ENCODE results near the gene WDFY3.

Gene WDFY3

DNA sequence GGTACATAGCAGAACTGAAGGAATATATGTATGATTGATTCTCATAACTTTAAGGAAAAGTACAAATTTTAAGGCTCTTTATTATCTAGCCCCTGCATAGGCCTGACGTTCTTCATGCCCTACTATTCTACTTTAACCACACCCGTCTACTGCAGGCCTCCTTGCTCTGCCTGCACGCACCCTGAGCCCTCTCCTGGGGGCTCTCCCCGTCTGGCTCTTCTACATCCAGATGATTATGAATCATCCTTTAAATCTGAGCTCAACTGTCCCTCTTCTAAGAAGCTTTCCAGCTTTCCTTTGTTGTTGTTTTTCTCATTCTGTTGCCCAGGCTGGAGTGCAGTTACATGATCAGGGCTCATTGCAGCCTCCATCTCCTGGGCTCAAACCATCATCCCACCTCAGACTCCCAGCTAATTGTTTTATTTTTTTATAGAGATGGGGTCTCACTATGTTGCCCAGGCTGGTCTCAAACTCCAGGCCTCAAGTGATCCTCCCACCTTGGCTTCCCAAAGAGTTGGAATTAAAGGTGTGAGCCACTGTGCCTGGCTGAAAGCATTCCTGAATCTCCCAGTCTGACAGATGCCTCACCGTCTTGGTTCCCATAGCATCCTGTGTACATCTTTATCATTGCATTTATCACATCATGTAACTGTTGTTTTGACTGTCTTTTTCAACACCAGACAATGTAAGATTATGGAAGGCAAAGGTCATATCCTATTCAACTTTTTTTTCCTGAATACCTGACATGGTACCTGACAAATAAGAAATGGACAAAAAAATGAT lies 89.2 kb downstream of the WDFY3 start:
- H4K5ac ChIP-seq (ENCODE audit: low read length), result no peak overlapping the region
- DNase-seq, result peak; percentile 53
- H2BK15ac ChIP-seq (replicated peaks; ENCODE audit: low read depth), result no peak overlapping the region
- no peak overlapping the region for H3K4ac ChIP-seq (ENCODE audit: low read depth, low read length)
- H3K36me3 ChIP-seq (ENCODE audit: control insufficient read depth, insufficient read depth, low read length), result no peaks in the 10 kb centered on the region
- H3K27me3 ChIP-seq (ENCODE audit: insufficient read depth, low read length, poor library complexity), result no peaks in the 10 kb centered on the region
- no peak overlapping the region for H3K23ac ChIP-seq (ENCODE audit: low read length)
- H3K4me1 ChIP-seq (ENCODE audit: control insufficient read depth, low read depth, low read length), result peaks cover 2% of the 10 kb centered on the region
- H3K4me3 ChIP-seq (ENCODE audit: low read length), result no peak overlapping the region
- H3K79me1 ChIP-seq (ENCODE audit: low read length), result peaks cover 3% of the 10 kb centered on the region
- H2BK120ac ChIP-seq (ENCODE audit: low read depth, low read length), result no peak overlapping the region
- no peak overlapping the region for H3K4me2 ChIP-seq (ENCODE audit: low read length)
- no peak overlapping the region for H3K27ac ChIP-seq (ENCODE audit: low read depth, low read length)
- no CpG with 5 or more reads among the region's 5 CpGs for WGBS (ENCODE audit: extremely low coverage, insufficient coverage, low lambda C conversion rate)
- H3K56ac ChIP-seq (ENCODE audit: low read length), result no peak overlapping the region
- peaks cover 3% of the 10 kb centered on the region for H3K79me2 ChIP-seq (ENCODE audit: control insufficient read depth, insufficient read depth, low read length)
- H3K18ac ChIP-seq (ENCODE audit: low read length), result no peak overlapping the region
- H2BK5ac ChIP-seq (ENCODE audit: low read length), result no peak overlapping the region
- H4K8ac ChIP-seq (ENCODE audit: low read depth, low read length), result no peak overlapping the region
- no peak overlapping the region for H3K9ac ChIP-seq (ENCODE audit: low read length)
- no peak overlapping the region for H2AK5ac ChIP-seq (ENCODE audit: low read length)

DNA sequence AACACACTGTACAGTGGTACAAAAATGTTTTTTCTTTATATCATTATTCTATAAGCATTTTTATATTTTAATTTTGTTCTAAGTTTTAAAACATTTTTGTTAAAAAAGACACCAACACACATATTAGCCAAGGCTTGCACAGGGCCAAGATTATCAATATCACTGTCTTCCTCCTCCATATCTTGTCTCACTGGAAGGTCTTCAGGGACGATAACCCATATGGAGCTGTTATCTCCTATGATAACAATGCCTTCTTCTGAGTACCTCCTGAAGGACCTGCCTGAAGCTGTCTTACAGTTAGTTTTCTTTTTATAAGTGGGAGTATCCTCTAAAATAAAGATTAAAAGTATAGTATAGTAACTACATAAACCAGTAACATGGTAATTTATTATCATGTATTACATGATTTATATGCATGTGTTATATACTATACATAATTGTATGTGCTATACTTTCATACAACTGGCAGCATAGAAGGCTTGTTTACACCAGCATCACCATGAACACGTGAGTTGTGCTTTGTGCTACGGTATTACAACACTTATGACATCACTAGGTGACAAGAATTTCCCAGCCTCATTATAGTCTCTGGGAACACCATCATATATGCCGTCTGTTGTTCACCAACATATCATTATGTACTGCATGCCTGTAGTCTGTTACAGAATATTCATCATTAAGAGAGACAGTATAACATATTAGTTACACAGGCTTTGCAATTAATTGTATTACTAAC lies 90.7 kb downstream of the WDFY3 start:
- peak; percentile 66 for DNase-seq
- no CpG with 5 or more reads among the region's 4 CpGs for WGBS (ENCODE audit: extremely low coverage, insufficient coverage, low lambda C conversion rate)
- peaks cover 3% of the 10 kb centered on the region for H3K79me1 ChIP-seq (ENCODE audit: low read length)

GRCh38 chr4:84874619-84875018 lies 91.9 kb downstream of the WDFY3 start:
- no peak overlapping the region for H3K27ac ChIP-seq (ENCODE audit: low read depth, low read length)
- H3K9ac ChIP-seq (ENCODE audit: low read length), result no peak overlapping the region
- no peak overlapping the region for H3K4ac ChIP-seq (ENCODE audit: low read depth, low read length)
- H4K5ac ChIP-seq (ENCODE audit: low read length), result no peak overlapping the region
- no peak overlapping the region for H3K56ac ChIP-seq (ENCODE audit: low read length)
- no peak overlapping the region for H2BK15ac ChIP-seq (replicated peaks; ENCODE audit: low read depth)
- H3K79me1 ChIP-seq (ENCODE audit: low read length), result peaks cover 3% of the 10 kb centered on the region
- no peak overlapping the region for H2BK120ac ChIP-seq (ENCODE audit: low read depth, low read length)
- H4K8ac ChIP-seq (ENCODE audit: low read depth, low read length), result no peak overlapping the region
- H2BK5ac ChIP-seq (ENCODE audit: low read length), result no peak overlapping the region
- no peak overlapping the region for H3K4me3 ChIP-seq (ENCODE audit: low read length)
- H3K79me2 ChIP-seq (ENCODE audit: control insufficient read depth, insufficient read depth, low read length), result peaks cover 3% of the 10 kb centered on the region
- no peaks in the 10 kb centered on the region for H3K27me3 ChIP-seq (ENCODE audit: insufficient read depth, low read length, poor library complexity)
- H3K18ac ChIP-seq (ENCODE audit: low read length), result no peak overlapping the region
- no peak overlapping the region for H3K23ac ChIP-seq (ENCODE audit: low read length)
- H2AK5ac ChIP-seq (ENCODE audit: low read length), result no peak overlapping the region
- H3K4me1 ChIP-seq (ENCODE audit: control insufficient read depth, low read depth, low read length), result peaks cover 8% of the 10 kb centered on the region
- DNase-seq, result no peak
- H3K36me3 ChIP-seq (ENCODE audit: control insufficient read depth, insufficient read depth, low read length), result no peaks in the 10 kb centered on the region
- no CpG with 5 or more reads among the region's 3 CpGs for WGBS (ENCODE audit: extremely low coverage, insufficient coverage, low lambda C conversion rate)
- no peak overlapping the region for H3K4me2 ChIP-seq (ENCODE audit: low read length)

More for the DNA sequence above, 90.7 kb downstream of the WDFY3 start:
- no peak overlapping the region for H2BK5ac ChIP-seq (ENCODE audit: low read length)
- H3K9ac ChIP-seq (ENCODE audit: low read length), result no peak overlapping the region
- no peak overlapping the region for H3K4me2 ChIP-seq (ENCODE audit: low read length)
- H3K4me1 ChIP-seq (ENCODE audit: control insufficient read depth, low read depth, low read length), result peaks cover 9% of the 10 kb centered on the region
- no peaks in the 10 kb centered on the region for H3K27me3 ChIP-seq (ENCODE audit: insufficient read depth, low read length, poor library complexity)
- H3K56ac ChIP-seq (ENCODE audit: low read length), result no peak overlapping the region
- H3K4ac ChIP-seq (ENCODE audit: low read depth, low read length), result no peak overlapping the region
- no peak overlapping the region for H4K5ac ChIP-seq (ENCODE audit: low read length)
- H3K79me2 ChIP-seq (ENCODE audit: control insufficient read depth, insufficient read depth, low read length), result peaks cover 3% of the 10 kb centered on the region
- H3K4me3 ChIP-seq (ENCODE audit: low read length), result no peak overlapping the region
- H2BK120ac ChIP-seq (ENCODE audit: low read depth, low read length), result no peak overlapping the region
- H3K36me3 ChIP-seq (ENCODE audit: control insufficient read depth, insufficient read depth, low read length), result no peaks in the 10 kb centered on the region
- no peak overlapping the region for H4K8ac ChIP-seq (ENCODE audit: low read depth, low read length)
- H2AK5ac ChIP-seq (ENCODE audit: low read length), result no peak overlapping the region
- H3K27ac ChIP-seq (ENCODE audit: low read depth, low read length), result no peak overlapping the region
- no peak overlapping the region for H3K23ac ChIP-seq (ENCODE audit: low read length)
- no peak overlapping the region for H3K18ac ChIP-seq (ENCODE audit: low read length)
- H2BK15ac ChIP-seq (replicated peaks; ENCODE audit: low read depth), result no peak overlapping the region

GRCh38 chr4:84870398-84871163 lies 95.9 kb downstream of the WDFY3 start:
- peak overlapping the region; percentile 81 for H3K4ac ChIP-seq (ENCODE audit: low read depth, low read length)
- H3K79me1 ChIP-seq (ENCODE audit: low read length), result peaks cover 6% of the 10 kb centered on the region
- no peak overlapping the region for H2BK15ac ChIP-seq (replicated peaks; ENCODE audit: low read depth)
- H3K27ac ChIP-seq (ENCODE audit: low read depth, low read length), result peak overlapping the region; percentile 82
- peak; percentile 99 for DNase-seq
- no peak overlapping the region for H3K4me2 ChIP-seq (ENCODE audit: low read length)
- H2BK5ac ChIP-seq (ENCODE audit: low read length), result peak overlapping the region; percentile 33
- no peak overlapping the region for H2AK5ac ChIP-seq (ENCODE audit: low read length)
- no peak overlapping the region for H3K4me3 ChIP-seq (ENCODE audit: low read length)
- H3K9ac ChIP-seq (ENCODE audit: low read length), result no peak overlapping the region
- WGBS (ENCODE audit: extremely low coverage, insufficient coverage, low lambda C conversion rate), result no CpG with 5 or more reads among the region's 2 CpGs
- no peak overlapping the region for H4K8ac ChIP-seq (ENCODE audit: low read depth, low read length)
- no peak overlapping the region for H3K56ac ChIP-seq (ENCODE audit: low read length)
- H3K27me3 ChIP-seq (ENCODE audit: insufficient read depth, low read length, poor library complexity), result no peaks in the 10 kb centered on the region
- peak overlapping the region; percentile 97 for H3K18ac ChIP-seq (ENCODE audit: low read length)
- no peaks in the 10 kb centered on the region for H3K36me3 ChIP-seq (ENCODE audit: control insufficient read depth, insufficient read depth, low read length)
- H4K5ac ChIP-seq (ENCODE audit: low read length), result no peak overlapping the region
- no peak overlapping the region for H3K23ac ChIP-seq (ENCODE audit: low read length)
- peak overlapping the region; percentile 92 for H2BK120ac ChIP-seq (ENCODE audit: low read depth, low read length)
- peaks cover 14% of the 10 kb centered on the region for H3K79me2 ChIP-seq (ENCODE audit: control insufficient read depth, insufficient read depth, low read length)
- H3K4me1 ChIP-seq (ENCODE audit: control insufficient read depth, low read depth, low read length), result peaks cover 21% of the 10 kb centered on the region

DNA sequence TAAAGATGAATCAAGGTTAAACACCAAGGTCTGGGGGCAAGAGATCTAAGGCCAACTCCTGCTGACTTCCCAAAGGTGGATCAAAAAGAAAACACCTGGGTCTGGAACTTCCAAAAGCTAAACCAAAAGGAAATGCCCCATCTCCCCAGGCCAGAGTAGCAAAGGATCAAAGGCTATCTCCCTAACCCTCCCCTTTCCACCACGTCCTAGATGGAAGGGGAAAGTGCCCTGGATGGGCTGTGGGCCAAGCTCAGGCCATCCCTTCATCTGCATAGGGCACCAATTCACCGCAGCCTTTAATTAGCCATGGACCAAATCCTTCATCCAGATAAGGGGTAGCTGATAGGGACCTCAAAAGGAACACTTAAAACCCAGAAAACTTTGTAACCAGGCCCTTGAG lies 100.2 kb downstream of the WDFY3 start:
- no peak overlapping the region for H2BK15ac ChIP-seq (replicated peaks; ENCODE audit: low read depth)
- no peak overlapping the region for H3K4me2 ChIP-seq (ENCODE audit: low read length)
- peaks cover 20% of the 10 kb centered on the region for H3K4me1 ChIP-seq (ENCODE audit: control insufficient read depth, low read depth, low read length)
- DNase-seq, result peak; percentile 74
- no peaks in the 10 kb centered on the region for H3K27me3 ChIP-seq (ENCODE audit: insufficient read depth, low read length, poor library complexity)
- peak overlapping the region; percentile 55 for H3K4ac ChIP-seq (ENCODE audit: low read depth, low read length)
- peak overlapping the region; percentile 95 for H3K18ac ChIP-seq (ENCODE audit: low read length)
- no CpG with 5 or more reads among the region's 2 CpGs for WGBS (ENCODE audit: extremely low coverage, insufficient coverage, low lambda C conversion rate)
- no peak overlapping the region for H2BK5ac ChIP-seq (ENCODE audit: low read length)
- no peak overlapping the region for H4K8ac ChIP-seq (ENCODE audit: low read depth, low read length)
- peaks cover 5% of the 10 kb centered on the region for H3K79me1 ChIP-seq (ENCODE audit: low read length)
- H2AK5ac ChIP-seq (ENCODE audit: low read length), result peak overlapping the region; percentile 85
- no peak overlapping the region for H3K23ac ChIP-seq (ENCODE audit: low read length)
- H3K56ac ChIP-seq (ENCODE audit: low read length), result no peak overlapping the region
- peaks cover 17% of the 10 kb centered on the region for H3K79me2 ChIP-seq (ENCODE audit: control insufficient read depth, insufficient read depth, low read length)
- peak overlapping the region; percentile 39 for H2BK120ac ChIP-seq (ENCODE audit: low read depth, low read length)
- no peaks in the 10 kb centered on the region for H3K36me3 ChIP-seq (ENCODE audit: control insufficient read depth, insufficient read depth, low read length)
- no peak overlapping the region for H3K4me3 ChIP-seq (ENCODE audit: low read length)
- H4K5ac ChIP-seq (ENCODE audit: low read length), result no peak overlapping the region
- no peak overlapping the region for H3K9ac ChIP-seq (ENCODE audit: low read length)
- H3K27ac ChIP-seq (ENCODE audit: low read depth, low read length), result no peak overlapping the region
